Measurements from ENCODE around the gene KCNK7.

The KCNK7 gene

DNA sequence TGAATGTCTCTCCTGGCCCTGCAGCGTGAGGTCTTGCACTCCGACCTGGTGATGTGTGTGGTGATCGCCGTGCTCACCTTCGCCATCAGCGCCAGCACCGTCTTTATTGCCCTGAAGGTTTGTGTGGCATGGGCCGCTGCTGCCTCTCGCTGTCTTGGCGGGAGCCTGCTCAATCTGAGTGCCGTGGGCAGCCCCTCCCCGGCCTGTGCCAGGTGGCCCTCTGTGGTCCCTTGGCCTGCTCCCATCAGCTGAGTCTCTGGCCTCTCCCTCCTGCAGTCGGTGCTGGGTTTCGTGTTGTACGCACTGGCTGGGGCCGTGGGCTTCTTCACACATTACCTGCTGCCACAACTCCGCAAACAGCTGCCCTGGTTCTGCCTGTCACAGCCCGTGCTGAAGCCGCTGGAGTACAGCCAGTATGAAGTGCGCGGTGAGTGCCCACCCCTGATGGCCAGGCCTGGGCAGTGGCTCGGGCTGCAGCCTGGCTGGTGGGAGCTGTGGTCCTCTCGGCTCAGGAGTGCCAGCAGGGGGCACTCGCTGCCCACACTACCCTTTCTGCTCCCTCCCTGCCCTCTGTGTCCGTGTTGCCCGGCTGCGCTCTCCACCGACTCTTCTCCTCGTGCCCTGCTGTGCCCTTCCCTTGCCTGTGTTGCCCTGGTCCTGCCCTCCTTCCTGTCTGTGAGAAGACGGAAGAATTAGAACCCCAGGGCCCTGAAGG is 30.2 kb upstream of the KCNK7 start:
- peak; percentile 29 to 44 for DNase-seq

DNA sequence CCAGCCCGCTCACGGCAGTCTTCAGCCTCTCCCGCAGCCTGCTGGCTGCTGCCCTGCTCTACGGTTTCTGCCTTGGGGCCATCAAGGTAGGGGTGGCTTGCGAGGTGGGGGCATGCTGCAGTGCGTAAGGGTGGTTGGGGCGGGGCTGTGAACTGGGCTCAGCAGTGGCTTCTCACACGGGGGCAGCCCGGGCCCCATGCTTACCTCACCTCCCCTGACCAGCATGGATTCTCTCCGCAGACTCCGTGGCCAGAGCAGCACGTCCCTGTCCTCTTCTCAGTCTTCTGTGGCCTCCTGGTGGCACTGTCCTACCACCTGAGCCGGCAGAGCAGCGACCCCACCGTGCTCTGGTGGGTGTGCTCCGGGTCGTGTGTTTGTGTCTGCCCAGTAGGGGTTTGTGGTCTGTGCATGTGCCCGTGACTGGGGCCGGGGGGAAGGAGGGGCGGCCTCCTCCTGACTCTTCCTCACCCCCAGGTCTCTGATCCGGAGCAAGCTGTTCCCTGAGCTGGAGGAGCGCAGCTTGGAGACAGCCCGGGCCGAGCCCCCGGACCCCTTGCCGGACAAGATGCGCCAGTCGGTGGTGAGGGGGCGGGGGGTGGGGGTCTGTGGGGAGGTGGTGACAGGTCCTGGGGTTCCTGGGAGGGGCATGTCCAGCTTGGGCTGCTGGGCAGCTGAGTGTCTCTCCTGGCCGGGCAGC is 29.5 kb upstream of the KCNK7 start:
- no peak for DNase-seq

DNA sequence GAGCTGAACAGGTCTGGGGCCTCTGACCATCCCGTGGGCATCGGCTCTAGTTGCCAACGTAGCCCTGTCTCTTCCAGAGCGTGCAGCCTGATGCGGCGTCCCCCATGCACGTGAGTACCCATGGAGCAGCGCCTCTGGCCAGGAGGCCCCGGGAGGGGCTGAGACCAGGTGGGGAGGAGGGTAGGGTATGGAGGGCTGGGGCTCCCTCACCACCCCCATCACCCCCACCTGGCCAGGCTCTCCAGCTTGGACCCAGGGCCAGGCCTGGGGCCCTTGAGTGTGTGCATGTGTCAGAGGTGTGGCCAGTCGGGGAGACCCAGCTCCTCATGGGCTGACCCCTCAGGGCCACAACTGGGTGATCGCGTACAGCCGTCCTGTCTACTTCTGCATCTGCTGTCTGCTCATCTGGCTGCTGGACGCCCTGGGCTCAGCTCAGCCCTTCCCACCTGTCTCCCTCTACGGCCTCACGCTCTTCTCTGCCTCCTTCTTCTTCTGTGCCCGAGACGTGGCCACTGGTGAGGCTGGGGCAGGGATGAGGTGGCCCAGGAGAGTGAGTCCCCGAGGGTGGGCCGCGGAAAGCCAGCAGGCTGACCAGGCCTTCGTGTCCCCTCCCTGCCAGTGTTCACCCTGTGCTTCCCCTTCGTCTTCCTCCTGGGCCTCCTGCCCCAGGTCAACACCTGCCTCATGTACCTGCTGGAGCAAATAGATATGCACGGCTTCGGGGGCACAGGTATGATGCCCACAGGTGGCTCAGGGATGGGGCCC is 28.4 kb upstream of the KCNK7 start:
- DNase-seq: no peak

DNA sequence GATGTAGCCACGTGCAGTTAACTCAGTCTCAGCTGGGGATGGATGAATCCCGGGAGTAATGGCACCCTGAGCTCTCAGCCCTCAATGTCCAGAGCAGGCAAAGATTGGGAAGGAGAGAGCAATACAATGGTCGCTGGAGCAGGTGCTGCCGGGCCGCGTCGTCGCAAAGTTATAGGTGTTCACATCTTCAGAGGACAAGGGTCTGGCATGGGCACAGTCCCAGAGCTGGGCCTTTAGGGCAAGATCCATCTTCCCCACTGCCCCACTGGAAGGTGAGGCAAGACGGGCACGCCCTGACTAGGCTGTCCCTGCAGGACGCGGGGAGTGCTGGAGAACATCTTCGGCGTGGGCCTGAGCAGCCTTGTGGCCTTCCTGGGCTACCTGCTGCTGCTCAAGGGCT is 27.6 kb upstream of the KCNK7 start:
- DNase-seq: no peak

DNA sequence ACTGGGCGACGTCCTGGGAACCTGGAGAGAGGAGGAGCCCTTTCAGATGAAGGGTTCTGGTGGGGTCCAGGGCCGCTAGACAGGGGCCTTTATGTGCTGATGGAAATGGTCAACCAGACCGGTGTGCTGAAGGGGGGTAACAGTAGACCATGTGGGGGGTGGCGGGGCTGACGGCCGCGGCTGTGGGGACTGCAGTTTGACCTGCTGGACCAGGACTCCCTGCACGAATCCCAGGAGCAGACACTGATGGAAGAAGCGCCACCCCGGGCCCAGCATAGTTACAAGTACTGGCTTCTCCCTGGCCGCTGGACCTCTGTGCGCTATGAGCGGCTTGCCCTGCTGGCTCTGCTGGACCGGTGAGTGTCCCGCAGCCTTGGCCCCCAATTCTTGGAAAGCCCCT is 26.4 kb upstream of the KCNK7 start:
- DNase-seq: no peak

DNA sequence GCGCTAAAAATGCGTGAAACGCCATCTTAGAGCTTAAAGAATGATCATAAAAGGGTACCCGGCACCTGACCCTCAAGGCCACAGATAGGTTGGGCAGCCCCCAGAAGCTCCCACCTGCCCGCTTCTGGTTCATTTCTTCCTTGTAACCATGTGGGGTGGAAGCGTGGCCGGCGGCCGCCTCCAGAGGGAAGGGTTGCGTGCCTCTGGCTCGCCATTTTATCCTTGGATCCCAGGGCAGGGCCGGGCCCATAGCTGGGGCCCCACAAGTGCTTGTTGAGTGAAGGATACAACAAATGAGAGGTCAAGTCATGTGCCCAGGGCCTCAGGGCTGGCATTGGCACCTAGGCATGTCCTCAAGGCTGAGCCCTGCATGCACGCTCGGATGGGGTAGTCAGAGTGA is 25.9 kb upstream of the KCNK7 start:
- DNase-seq: no peak

DNA sequence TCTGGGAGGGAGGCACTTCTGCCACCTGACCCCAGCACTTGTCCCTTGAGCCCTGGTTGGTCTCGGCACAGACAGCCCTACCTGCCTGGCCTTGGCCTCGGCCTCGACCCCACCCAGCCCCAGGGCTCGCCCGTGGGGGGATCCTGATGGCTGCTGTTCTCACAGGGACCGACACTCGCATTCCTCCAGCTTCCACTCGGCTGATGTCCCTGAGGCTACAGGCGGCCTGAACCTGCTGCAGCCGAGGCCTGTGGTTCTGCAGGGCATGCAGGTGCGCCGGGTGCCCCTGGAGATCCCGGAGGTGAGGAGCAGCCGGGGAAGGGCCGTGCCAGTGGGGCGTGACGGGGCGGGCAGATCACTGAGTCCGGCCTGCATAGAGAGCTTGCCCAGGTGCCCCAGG is 25.1 kb upstream of the KCNK7 start:
- DNase-seq: no peak

DNA sequence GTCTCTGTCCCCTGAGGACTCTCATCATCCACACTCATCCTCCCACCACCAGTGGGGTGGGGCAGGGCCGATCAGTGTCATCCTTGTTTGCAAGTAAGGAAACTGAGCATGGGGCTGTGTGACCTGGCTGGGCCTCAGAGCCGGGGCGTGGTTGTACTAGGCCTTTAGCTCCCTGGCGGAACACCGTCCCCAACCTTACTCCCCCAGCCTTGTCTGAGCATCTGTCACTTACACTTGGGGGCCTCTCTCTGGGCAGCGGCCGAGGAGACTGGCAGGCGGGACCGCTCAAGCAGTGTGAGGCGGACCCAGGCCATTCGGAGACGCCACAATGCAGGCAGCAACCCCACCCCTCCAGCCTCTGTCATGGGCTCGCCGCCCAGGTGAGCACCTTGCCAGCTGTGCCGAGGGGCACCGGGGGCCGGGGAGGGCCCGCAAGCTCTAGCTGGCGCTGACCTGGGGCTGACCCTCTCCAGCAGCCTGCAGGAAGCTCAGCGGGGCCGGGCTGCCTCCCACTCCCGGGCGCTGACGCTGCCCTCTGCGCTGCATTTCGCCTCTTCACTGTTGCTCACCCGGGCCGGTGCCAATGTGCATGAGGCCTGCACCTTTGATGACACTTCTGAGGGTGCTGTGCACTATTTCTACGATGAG is 23.8 kb upstream of the KCNK7 start:
- no peak for DNase-seq

DNA sequence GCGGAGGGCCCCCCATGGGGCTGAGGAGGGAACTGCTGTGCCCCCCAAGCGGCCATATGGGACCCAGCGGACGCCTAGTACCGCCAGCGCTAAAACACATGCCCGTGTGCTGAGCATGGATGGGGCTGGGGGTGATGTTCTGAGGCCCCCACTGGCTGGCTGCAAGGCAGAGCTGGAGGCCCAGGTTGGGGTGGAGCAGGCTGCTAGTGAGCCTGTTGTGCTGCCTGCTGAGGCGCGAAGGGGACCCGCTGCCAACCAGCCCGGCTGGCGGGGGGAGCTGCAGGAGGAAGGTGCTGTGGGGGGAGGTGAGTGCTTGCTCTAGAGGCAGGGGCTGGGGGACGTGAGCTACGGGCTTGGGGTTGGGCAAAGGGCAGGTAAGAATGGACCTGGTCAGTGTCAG is 23.2 kb upstream of the KCNK7 start:
- DNase-seq: no peak

DNA sequence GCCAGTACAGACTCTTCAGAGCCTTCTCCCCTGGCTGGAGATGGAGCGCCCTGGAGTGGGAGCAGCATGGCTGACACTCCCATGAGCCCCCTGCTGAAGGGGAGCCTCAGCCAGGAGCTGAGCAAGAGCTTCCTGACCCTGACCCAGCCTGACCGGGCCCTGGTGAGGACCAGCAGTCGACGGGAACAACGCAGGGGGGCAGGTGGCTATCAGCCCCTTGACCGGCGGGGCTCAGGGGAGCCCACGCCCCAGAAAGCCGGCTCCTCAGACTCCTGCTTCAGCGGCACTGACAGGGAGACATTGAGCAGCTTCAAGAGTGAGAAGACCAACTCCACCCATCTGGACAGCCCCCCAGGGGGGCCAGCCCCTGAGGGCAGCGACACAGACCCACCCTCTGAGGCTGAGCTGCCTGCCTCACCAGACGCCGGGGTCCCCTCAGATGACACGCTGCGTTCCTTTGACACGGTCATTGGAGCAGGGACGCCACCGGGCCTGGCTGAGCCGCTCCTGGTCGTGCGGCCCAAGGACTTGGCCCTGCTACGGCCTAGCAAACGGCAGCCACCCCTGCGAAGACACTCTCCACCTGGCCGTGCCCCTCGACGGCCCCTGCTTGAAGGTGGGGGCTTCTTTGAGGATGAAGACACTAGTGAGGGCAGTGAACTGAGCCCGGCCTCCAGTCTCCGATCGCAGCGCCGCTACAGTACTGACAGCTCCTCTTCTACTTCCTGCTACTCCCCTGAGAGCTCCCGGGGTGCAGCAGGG is 22.6 kb upstream of the KCNK7 start:
- DNase-seq: no peak

DNA sequence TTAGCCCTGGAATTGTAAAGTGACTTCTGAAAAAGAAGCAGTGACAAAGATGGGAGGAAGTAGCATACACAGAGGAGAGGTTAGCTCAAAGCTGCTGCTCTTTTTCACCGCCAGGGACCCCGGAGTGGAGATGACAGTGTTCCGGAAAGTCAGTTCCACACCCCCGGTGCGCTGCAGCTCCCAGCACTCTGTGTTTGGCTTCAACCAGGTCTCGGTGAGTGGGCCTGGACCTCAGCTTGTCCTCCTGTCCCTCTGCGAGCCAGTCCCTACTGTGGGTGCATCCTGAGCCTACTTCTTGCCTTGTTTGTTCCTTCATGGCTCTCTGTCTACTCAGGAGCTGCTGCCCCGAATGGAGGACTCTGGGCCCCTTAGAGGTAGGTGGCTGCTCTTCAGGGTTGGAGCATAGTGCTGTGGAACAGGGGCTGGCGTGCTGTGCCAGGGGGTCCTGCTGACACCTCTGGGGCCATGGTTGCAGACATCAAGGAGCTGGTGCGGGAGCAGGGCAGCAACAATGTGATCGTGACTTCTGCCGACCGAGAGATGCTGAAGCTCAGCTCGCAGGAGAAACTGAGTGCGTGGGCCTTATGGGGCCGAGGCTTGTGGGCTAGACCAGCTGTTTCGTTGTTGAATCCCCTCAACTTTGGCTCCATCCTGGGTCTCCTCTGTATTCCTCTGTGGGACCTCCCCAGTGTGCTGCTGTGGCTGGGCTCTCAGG is 21.7 kb upstream of the KCNK7 start:
- DNase-seq: no peak

DNA sequence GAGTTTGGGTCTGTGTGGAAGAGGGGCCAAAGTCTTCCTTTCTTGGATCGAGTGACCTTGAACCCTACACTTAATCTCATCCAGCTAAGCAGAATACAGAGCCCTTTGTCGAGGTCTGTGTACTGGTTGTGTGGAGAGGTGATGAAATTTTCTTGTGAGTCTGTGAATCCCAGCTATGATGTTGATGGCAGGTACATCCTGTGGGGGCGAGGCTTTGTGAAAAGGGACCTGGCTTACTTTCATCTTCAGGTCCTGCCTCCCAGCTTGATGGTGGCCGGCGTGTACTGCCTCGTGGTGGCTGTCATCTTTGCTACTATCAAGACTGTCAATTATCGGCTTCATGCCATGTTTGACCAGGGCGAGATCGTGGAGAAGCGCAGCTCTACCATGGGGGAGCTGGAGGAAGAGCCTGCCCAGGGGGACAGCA is 21.0 kb upstream of the KCNK7 start:
- DNase-seq: no peak

DNA sequence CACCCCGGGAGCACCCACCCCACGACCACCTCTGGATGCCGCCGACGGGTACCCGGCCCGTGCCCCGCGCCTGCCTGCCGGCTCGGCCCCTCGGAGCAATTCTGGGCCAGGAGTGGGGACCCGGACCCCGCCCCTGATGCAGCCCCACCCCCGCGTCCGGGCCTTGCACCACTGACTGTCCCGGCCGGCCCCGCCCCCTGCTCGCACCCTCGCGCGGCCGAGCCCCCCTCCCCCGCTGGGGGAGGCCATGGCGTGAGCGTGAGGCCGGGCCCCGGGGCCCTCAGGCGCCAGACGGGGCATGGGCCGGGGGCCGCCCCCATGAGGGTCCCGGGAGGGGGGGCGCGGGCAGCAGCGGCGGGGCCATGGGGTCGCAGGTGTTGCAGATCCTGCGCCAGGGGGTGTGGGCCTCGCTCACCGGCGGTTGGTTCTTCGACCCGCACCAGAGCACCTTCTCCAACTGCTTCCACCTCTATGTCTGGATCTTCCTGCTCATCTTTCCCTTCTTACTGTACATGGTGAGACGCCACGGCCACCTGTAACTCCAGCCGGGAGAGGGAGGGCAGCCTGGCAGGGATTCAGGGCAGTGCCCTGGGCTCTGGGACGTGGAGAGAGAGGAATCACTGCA is 20.5 kb upstream of the KCNK7 start:
- DNase-seq: peak in 1 of 2 experiments; percentile 6

DNA sequence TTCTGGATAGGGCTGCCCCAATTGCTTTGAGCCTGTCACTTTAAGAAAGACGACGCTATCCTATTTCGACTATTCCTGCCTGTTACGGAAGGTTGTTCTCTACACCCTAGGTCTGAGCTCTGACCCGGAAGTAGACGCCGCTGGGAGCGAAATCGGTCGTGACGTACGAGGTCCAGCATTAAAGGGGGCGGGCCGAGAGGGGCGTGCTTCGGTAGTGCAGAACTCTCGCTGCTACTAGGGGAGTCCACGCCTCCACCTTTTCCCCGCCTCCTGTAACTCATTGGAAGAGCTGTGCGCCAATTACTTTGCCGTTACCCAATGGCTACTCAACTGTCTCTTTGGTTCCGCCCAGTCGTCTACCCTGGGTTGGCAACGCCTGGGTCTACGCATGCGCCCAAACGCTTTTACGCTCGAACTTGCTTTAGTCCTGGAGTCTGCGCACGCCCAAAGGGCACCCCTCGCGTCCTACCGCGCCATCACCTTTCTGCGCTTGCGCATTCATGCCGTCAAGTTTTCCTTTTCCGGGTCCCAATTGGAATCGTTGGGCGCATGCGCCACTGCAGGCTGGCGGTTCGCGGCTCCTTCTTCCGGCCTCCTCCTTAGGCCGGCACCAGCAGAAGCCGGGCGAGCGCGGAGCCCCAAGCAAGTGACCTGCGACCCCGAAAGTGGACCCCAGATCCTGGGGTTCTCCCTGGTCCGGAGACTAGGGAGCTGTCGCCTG is 19.8 kb upstream of the KCNK7 start, which contains the start of gene PCNX3:
PCNX3 (plus strand) TSS at position 548 of the 721 bp plus-strand sequence. CDS start 536 bp downstream, outside the sequence.
- peak; percentile 100 for DNase-seq

DNA sequence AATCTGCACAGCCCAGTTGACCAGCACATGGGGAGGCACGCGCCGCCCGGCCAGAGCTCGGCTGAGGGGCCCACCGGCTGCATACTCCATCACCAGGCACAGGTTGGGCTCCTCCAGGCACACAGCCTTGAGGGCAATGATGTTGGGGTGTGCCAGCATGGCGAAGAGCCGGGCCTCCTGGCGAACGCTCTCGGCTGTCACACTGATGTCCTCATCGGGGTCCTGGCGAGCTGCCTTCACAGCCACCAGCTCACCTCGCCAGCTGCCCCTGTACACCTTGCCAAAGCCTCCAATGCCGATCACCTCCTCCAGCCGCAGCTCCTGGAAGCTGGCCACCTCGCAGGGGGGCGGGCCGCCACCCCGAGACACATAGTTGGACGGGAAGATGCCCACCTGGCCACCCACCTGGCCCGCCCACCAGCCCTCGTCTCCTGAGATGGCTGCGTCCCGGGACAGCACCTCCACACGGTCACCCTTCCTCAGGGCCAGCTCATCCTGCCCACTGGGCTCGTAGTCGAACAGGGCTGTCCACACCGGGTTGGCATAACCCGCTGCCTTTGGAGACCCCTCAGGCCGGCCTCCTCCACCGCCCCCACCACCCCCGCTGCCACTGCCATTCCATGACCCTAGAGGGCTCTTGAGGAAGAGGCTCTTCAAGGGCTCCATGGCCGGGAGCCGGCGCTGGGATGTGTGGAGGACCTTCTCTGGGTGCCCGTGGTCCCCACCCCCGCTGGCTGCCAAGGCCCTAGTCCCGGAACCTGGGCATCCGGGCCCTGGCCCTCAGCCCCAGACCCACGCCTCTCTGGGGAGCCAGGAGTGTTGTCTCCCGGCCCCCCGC is 17.7 kb upstream of the KCNK7 start:
- DNase-seq: peak in 1 of 2 experiments; percentile 4

DNA sequence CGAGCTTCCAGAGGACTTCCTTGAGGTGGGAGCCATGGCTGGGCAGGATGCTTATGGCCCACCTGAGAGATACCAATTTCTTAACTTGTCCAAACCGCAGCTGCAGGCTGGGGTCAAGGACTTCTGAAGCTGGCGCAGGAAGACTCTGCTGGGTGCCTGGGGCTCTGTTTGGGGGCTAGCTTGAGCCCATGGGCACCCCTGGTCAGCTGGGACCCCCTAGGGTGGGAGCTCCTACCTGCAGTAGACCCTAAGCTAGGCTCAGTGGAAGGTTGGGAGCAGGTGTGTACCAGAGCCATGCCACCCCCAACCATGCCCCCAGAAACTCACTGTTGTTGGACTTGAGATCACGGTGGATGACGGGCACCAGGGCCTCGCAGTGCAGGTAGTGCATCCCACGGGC is 17.1 kb upstream of the KCNK7 start:
- DNase-seq: no peak

DNA sequence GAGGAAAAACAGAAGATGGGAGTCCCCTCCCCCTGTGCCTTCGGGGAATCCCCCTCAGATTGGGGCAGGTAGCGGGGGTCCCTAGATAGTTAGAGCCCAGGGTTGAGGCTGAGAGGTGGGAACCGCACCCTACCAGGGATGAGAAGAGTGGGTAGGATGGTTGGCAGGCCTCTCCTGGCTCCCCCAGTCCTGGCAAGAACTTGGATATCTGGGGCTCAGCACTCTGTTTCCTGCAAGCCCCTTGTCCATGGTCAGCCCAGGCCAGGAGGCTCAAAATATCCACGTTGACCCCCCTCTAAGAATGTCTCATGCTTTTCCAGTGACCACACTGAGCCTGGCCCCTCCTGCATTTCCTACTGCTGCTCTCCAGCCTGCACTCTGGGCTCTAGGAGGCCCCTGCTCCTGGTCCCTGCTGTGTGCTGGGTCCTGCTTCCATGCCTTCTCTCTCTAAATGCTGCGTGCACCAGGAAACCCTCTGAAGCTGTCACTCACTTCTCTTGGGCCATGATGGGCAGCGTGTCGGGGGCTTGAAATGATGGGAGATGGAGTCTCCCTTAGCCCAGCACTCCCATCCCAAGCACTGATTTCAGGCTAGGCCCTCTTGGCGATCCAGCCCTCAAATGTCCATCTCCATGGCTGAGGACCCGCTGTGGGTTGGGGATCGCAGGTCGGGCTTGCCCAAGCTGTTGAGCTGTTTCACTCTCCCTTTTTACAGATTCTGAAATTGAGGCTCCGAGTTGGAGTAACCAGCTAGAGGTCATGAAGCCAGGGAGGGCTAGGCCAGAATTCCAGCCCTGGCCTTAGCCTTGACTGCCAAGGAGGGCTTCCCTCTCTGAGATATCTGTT is 16.4 kb upstream of the KCNK7 start:
- DNase-seq: peak; percentile 26 to 39

DNA sequence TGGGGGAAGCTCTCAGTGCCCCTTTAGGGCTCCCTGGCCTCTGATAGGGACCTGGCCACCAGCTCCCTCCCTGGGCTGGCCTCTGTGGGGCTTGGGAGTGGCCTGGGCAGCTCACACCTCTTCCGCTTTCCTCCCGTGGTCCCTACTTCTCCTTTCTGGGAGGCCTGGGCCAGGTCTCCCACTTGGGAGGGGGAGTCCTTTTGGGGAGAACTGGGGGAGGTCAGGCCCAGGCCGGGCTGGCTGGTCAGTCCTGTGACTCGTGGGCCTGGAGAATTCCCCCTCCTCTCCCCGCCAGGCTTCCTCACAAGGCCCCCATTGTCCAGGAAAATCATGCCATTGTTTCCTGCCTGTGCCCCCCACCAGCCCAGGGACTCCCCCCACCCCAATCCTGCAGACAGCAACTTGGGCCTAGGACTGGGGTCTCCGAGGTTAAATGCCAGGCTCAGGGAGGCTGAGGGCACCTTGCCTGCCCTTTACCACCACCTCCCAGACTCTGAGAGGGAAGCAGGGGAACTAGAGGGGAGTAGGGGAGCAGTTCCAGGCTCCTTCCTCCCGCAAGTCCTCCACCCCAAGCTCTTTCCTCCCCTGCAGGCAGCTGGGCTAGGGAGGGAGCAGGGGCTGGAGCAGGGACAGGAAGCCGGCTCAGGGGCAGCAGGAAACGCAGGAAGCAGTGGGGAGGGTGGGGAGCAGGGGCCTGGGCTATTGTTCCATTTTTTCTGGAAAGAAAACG is 15.6 kb upstream of the KCNK7 start:
- peak; percentile 84 to 87 for DNase-seq
